Stimulated activated CD4-positive, alpha-beta T cell treated with anti-CD3 and anti-CD28 coated beads, Interleukin-4, amount 100 ng/mL, for 1 hour (primary cell): ENCODE measurements around the gene CDH23.

ENCODE experiments used
- DNase-seq: peaks from one replicate; pipeline ENCODE4 v3.0.0-alpha.2; 2020

CDH23 gene

GRCh38 chr10:71494476-71494875, 97.8 kb downstream of the CDH23 start:
- no peak for DNase-seq

DNA sequence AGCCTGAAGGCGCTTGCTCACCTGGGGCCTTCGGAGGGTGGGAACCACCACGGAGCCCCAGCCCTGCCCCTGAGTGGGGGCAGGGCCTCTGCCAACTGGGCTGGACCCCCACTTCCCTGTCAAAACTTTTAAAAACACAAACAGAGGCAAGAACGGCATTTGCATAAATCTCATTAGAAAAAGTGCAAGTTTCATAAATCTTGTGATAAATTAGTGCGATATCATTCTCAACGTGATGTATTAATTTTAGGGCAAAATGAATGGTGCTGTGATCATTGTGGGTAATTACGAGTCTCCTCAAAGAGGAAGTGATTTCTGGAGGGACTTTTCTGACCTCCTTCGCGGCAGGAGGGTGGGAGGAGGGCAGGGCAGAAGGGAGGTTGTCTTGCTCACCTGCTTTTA, 98.3 kb downstream of the CDH23 start:
- DNase-seq, result no peak

GRCh38 chr10:71496927-71497762, 100.4 kb downstream of the CDH23 start:
- DNase-seq, result no peak

- no peak for DNase-seq
Measured at GRCh38 chr10:71497763-71498326, 101.1 kb downstream of the CDH23 start.

- no peak for DNase-seq
Measured at GRCh38 chr10:71501402-71501801, 104.7 kb downstream of the CDH23 start.

DNA sequence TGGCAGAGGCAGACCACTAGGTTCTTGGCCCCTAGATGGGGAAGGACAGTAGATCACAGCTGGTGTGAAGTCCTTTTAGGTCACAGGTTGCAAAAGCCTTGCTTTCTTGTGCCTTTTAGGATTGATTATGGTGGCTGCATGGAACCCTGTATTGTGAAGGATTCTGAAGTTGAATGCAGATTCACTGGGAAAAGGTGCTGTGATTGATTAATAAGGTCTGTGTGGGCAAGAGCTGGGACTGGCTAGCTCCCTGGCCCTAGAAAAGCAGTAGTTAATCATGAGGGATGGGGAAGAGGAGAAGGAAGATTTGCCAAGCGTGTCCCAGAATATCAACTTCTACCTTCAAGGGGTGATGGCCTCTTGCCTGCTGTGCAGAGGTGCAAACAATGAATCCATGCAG, 105.5 kb downstream of the CDH23 start:
- DNase-seq, result no peak

GRCh38 chr10:71502851-71503250, 106.1 kb downstream of the CDH23 start:
- DNase-seq, result no peak

DNA sequence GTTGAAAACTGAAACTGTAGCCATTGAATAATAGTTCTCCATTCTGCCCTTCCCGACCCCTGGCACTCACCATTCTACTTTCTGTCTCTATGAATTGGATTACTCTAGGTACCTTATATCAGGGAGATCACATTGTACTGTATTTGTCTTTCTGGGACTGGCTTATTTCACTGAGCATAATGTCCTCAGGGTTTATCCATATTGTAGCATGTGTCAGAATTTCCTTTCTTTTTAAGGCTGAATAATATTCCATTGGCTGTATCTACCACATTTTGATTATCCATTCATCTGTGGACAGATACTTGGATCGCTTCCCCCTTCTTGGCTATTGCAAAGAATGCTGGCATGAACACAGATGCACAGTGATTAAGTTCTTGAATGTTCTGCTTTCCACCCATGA, 107.4 kb downstream of the CDH23 start:
- no peak for DNase-seq

- DNase-seq, result no peak
Measured at GRCh38 chr10:71504570-71504969, 107.8 kb downstream of the CDH23 start.

DNA sequence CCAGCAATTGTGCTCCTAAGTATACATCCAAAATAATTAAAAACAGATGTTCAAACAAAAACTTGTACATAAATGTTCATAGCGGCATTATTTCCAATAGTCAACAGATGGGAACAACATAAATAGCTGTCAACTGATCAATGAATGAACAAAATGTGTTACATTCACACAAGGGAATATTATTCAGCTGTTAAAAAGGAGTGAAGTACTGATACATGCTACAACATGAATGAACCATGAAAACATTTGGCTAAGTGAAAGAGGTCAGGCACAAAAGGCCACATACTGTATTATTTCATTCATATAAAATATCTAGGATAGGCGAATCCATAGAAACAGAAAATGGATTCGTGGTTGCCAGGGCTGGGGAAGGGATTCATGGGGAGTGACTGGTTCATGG, 109.1 kb downstream of the CDH23 start:
- DNase-seq, result no peak

DNA sequence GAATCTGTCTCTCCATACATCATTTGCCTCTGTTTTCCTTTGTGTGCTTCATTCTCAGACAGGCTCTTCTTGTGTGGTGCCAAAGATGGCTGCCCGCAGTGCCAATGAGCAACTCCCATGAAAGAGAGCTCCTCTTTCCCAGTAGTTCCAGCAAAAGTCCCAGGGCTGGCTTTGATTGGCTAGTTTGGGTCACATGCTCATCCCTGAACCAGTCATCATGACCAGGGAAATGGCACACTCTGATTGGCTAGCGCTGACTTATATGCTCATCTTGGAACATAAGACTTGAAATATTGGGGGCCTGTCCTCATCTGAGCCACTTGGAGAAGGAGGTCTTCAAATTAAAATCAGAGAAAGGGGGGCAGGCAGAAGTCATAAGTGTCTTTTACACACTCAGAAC, 112.7 kb downstream of the CDH23 start:
- DNase-seq, result no peak

DNA sequence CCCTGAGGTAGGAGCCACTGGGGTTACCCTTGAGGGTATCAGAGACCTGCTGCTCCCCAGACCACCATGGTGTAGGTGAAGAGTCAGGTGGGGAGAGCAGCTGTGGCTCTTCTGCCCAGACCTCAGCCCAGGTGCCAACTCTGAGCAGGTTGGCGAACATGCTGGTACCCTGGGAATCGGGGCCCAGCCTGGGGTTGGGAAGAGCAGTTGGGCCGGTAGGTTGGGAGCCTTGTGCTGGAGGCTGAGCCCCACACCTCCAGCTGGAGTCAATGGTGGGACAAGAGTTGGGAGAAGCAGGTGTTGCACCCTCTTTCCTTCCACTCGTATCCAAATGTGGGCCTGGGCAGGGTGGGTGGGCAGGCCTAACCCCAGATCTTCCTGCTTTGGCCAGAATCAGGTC, 114.5 kb downstream of the CDH23 start:
- DNase-seq, result no peak

- no peak for DNase-seq
Measured at GRCh38 chr10:71512312-71512711, 115.6 kb downstream of the CDH23 start.

DNA sequence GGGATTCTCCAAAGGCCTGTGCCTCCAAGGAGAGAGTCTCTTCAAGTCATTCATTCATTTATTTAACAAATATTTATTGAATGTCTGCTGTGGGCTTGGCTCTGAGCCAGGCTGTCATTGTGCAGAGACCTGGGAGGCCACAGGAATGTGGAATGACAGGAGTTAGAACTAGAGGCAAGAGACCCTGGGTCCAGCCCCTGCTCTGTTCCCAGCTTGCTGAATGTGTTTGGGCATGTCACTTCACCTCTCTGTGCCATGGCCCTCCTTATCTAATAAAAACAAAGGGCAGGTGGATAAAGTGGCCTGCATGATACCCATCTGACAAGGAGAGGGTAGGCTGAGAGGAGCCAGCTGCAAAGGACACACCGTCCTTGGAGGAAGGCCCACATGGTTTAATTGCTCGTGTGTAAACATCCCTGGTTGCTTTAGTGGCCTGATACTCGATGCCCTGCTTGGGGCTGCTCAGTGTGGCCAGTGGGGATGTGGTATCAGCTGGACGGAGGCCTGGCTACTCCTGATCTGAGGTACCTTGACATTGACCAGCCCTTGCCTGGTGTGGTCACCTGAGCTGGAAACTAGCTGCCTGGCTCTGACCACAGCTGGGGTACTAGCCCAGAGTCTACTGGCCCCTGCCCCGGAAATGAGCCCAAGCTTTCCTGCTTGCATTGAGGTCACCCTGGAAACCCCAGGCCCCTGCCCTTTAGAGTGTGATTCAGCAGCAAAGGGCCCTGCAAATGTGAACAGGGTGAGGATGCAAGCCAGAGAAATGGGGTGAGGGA, 116.2 kb downstream of the CDH23 start:
- DNase-seq, result no peak

DNA sequence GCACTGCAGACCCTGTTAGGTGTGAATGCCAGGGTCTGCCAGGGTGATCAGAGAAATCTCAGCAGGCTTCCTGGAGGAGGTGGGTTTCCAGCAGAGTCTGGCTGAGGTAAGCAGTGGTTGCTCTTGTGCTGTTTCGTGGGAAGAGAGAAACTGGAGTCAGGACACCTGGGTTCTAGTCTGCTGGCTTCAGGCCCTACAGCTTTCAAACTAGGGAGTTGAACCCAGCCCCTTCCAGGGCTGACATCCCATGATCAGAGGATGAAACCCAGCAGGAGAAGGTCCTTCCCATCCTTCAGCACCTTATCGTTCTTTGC, 116.8 kb downstream of the CDH23 start:
- DNase-seq, result no peak

DNA sequence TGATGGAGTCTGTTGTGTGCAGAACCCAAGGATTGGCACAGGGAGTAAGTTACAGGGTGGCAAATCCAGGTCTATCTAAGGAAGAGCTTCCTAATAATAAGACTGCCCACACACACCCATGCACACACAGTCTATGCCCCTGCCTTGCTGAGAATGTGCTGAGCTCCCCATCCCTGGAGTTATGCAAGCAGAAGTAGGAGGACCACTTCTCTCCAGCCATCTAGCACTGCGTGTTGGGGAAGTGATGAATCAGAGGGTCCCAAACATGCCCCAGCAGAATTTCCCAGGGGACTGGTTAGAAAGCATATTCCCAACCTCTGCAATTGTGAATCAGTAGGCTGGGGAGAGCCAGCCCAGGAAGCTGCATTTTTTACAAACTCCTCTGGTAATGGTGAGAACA, 117.2 kb downstream of the CDH23 start:
- no peak for DNase-seq

GRCh38 chr10:71515531-71516172, 118.9 kb downstream of the CDH23 start:
- DNase-seq, result no peak

DNA sequence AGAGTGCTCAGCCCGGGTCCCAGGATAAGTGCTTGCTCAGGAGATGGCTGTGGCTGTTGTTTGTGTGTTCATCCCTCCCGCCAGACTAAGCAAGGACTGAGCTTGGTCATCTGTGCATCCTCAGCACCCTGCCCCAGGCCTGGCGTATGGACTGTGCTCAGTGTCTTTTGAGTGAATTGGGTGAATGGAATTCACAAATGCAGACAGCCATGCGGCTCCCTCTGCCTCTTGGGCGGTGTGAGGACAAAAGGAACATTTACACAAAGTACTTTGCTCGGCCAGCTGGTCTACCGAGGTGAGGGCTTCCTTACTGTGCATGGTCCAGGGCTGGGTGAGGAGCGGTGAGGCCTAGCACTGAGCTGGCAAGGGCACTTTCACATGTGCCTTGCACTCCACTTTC, 120.2 kb downstream of the CDH23 start:
- no peak for DNase-seq

DNA sequence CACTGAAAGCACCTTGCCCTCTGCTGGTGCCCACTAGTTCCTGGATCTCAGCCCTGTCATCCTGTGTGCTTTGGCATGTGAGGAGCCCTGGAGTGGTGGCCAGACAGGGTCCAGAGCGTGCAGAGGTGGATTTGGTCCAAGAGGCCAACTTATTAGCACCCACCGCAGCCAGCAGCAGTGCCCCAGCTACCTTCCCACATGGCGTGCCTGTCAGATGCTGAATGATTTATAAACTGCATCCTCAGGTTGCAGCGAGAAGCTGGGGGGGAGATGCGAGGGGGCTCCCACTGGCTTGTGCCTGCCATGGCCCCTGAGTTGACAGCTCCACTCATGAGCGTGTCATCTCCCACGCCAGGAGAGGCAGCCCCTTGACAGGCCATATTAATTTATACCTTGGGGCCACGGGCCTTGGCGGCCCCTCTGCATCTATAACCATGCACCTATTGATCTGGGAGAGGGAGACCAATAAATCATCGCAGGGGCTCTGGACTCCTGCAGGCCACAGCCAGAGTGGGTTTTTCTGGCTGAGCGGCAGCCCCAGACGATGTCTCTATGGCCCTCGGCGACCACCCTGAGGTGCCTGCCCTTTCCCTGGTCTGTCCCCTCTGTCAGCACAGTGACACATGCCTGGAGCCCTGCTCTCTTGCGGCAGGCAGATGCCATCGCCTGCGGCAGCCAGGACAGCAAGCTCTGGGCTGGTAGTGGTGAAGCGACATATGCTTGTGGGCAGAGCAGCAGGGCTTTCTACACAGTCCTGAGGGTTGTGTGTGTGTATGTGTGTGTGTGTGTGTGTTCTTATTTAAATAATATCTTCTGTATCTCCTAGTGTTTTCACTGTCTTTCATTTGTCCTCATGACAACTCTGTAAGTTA, 120.8 kb downstream of the CDH23 start:
- DNase-seq, result no peak

DNA sequence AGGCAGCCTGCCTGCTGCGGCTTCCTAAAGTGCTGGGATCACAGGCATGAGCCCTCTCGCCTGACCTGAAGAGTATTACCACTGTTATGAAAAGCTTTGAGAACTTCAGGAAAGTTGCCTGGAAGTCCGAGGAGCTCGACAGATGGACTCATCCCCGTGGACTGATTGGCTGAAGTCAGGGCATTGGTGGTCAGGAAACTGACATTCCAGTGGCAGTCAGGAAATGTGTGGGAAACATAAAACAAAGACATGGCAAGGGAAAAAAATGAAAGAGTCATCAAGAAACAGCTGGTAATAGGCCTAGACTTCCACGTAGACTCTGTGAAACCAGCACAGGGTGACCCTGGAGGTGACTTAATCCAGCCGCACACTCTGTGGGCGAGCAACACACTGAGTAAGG, 123.3 kb downstream of the CDH23 start:
- no peak for DNase-seq

- no peak for DNase-seq
Measured at GRCh38 chr10:71521504-71522441, 125.1 kb downstream of the CDH23 start.
